ENCODE results near the gene CCDC167.

CCDC167 gene

DNA sequence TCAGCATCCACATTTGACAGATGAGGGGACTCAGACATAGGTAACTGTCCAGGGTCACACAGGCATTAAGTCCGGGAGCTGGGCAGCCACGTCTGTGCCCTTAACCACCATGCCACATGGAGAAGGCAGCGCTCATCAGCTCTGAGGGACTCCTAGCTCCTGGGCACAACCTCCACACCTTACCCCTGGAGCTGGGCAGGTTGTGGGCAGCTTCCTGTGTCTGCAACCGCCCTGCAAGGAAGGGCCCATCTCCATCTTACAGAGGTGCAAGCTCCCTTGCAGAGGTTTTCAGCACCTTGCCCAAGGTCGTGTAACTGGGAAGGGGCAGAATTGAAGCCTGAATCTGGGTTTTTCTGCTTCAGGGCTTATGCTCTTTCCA is 7.9 kb downstream of the CCDC167 start:
- no peak overlapping the region for H4K91ac ChIP-seq (ENCODE audit: low read length)
- no peak for DNase-seq
- H3K14ac ChIP-seq (ENCODE audit: low read length in 2 of 2): no peak overlapping the region
- peak overlapping the region; percentile 22 for H2BK5ac ChIP-seq (ENCODE audit: low read depth, low read length, poor library complexity, severe bottlenecking)
- no peak overlapping the region for H3K27ac ChIP-seq (ENCODE audit: low read length, poor library complexity, severe bottlenecking)
- peaks cover 22% of the 10 kb centered on the region for H3K4me1 ChIP-seq (ENCODE audit: control insufficient read depth, insufficient read depth, low read depth, low read length)
- H2BK12ac ChIP-seq (ENCODE audit: low read length in 2 of 2): no peak overlapping the region
- H3K9ac ChIP-seq (ENCODE audit: low read length): no peak overlapping the region
- no peak overlapping the region for H3K23ac ChIP-seq (ENCODE audit: low read length in 2 of 2)
- no peak overlapping the region for H2BK120ac ChIP-seq (ENCODE audit: low read depth, low read length)
- H4K8ac ChIP-seq (ENCODE audit: low read length): no peak overlapping the region
- H3K18ac ChIP-seq (ENCODE audit: low read depth in 1 of 2, low read length in 2 of 2): no peak overlapping the region
- no peak overlapping the region for H2AFZ ChIP-seq (ENCODE audit: low read depth, low read length)
- H3K79me1 ChIP-seq (replicated peaks; ENCODE audit: low read length, poor library complexity, severe bottlenecking): peaks cover 29% of the 10 kb centered on the region
- no peak overlapping the region for H3K4ac ChIP-seq (ENCODE audit: low read depth in 1 of 2, low read length in 2 of 2)
- H2BK15ac ChIP-seq (ENCODE audit: low read depth, poor library complexity, severe bottlenecking): no peak overlapping the region
- peaks cover 0 to 8% of the 10 kb centered on the region in 2 experiments for H3K27me3 ChIP-seq (ENCODE audit: control insufficient read depth in 1 of 2, insufficient read depth in 1 of 2, low read length in 2 of 2)
- no peaks in the 10 kb centered on the region for H3K9me3 ChIP-seq (ENCODE audit: control insufficient read depth, low read length)
- no peak overlapping the region for H2AK5ac ChIP-seq (ENCODE audit: low read length, severe bottlenecking)
- no peak overlapping the region for H3K4me3 ChIP-seq (ENCODE audit: insufficient read depth in 1 of 2, low read depth in 1 of 2, low read length in 2 of 2)
- peaks cover 5 to 7% of the 10 kb centered on the region in 2 experiments for H3K36me3 ChIP-seq (ENCODE audit: control insufficient read depth in 1 of 2, insufficient read depth in 2 of 2, low read depth in 1 of 2, low read length in 2 of 2)
- WGBS: 89% methylated on average over 5 of the region's 5 CpGs
- no peak overlapping the region for H3K4me2 ChIP-seq (ENCODE audit: low read length, poor library complexity, severe bottlenecking)

DNA sequence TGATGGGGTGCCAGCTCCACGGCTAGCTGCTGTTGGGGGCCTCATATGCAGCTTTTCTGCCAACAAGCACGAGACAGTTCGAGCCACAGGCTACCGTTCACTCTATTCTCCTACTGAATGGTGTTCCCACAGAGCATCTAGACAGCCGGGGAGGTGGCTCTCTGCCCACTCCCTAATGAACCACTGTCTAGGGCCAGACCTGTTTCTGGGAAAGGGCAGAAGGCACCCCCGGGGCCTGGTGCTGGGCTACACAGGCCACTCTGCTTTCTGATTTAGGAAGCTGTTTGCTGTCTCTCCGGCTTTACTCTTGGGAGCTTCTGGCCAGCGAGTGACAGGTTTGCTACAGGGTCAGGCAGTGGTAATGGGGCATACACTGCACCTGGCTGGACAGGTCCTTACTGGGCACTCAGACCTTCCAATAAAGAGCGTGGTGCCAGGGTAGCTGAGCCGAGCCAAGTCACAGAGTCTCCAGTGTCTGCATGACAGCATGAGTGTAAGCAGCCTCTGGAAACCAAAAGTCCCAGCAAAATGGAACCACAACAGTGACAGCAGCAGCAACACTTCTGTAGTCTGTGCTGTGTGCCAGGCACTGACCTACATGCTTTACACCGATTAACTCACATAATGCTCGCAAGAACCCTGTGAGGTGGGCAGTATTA is 8.4 kb downstream of the CCDC167 start:
- Histone ChIP-seq H2AK5ac (ENCODE audit: low read length, severe bottlenecking) (no peak overlapping the region), H3K36me3 (ENCODE audit: control insufficient read depth in 1 of 2, insufficient read depth in 2 of 2, low read depth in 1 of 2, low read length in 2 of 2) (peaks cover 5 to 7% of the 10 kb centered on the region in 2 experiments), H2BK12ac (ENCODE audit: low read length in 2 of 2) (no peak overlapping the region), H4K91ac (ENCODE audit: low read length) (no peak overlapping the region), H3K4me3 (ENCODE audit: insufficient read depth in 1 of 2, low read depth in 1 of 2, low read length in 2 of 2) (no peak overlapping the region), H3K14ac (ENCODE audit: low read length in 2 of 2) (no peak overlapping the region), H3K18ac (ENCODE audit: low read depth in 1 of 2, low read length in 2 of 2) (no peak overlapping the region), H3K4ac (ENCODE audit: low read depth in 1 of 2, low read length in 2 of 2) (no peak overlapping the region), H4K8ac (ENCODE audit: low read length) (no peak overlapping the region), H2BK15ac (ENCODE audit: low read depth, poor library complexity, severe bottlenecking) (no peak overlapping the region), H3K27me3 (ENCODE audit: control insufficient read depth in 1 of 2, insufficient read depth in 1 of 2, low read length in 2 of 2) (peaks cover 0 to 8% of the 10 kb centered on the region in 2 experiments), H2BK5ac (ENCODE audit: low read depth, low read length, poor library complexity, severe bottlenecking) (peak overlapping the region; percentile 22), H2BK120ac (ENCODE audit: low read depth, low read length) (no peak overlapping the region), H3K9ac (ENCODE audit: low read length) (no peak overlapping the region), H3K4me2 (ENCODE audit: low read length, poor library complexity, severe bottlenecking) (no peak overlapping the region), H2AFZ (ENCODE audit: low read depth, low read length) (no peak overlapping the region), H3K23ac (ENCODE audit: low read length in 2 of 2) (no peak overlapping the region), H3K4me1 (ENCODE audit: control insufficient read depth, insufficient read depth, low read depth, low read length) (peaks cover 22% of the 10 kb centered on the region), H3K27ac (ENCODE audit: low read length, poor library complexity, severe bottlenecking) (no peak overlapping the region), H3K9me3 (ENCODE audit: control insufficient read depth, low read length) (no peaks in the 10 kb centered on the region), H3K79me1 (replicated peaks; ENCODE audit: low read length, poor library complexity, severe bottlenecking) (peaks cover 31% of the 10 kb centered on the region)
- DNase-seq: no peak
- WGBS: 93% methylated on average over 12 of the region's 12 CpGs

DNA sequence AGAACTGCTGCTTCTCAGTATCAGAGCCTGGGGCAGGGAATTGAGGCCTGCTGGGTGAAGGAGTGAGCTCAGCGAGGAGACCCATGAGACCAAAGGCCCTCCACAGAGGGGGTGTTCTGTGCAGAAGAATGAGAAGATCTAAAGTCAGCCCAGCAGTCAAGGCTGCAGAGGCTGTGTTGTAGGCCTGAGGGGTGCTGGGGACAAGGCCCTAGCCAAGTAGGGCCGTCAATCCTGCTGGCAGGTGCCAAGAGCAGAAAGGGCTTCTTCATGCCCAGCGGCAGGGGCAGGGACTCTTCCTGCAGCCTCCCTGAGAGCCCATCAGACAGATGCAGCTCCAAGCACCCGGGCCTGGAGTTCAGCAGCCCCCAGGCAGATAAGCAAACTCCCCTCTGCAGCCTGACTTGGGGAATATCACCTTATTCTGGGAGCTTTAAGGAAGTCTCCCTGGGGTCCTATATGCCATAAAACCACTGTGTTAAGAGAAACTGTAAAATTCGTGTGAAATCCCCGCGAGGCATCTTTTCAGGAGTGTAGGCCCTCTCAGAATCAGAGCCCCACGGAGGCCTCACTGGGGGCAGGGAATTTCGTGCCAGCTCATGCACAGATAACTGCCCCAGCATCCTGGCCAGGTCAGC is 9.0 kb downstream of the CCDC167 start:
- Histone ChIP-seq H3K9me3 (ENCODE audit: control insufficient read depth, low read length) (no peaks in the 10 kb centered on the region), H3K27ac (ENCODE audit: low read length, poor library complexity, severe bottlenecking) (no peak overlapping the region), H3K4me2 (ENCODE audit: low read length, poor library complexity, severe bottlenecking) (no peak overlapping the region), H3K4me3 (ENCODE audit: insufficient read depth in 1 of 2, low read depth in 1 of 2, low read length in 2 of 2) (no peak overlapping the region), H3K36me3 (ENCODE audit: control insufficient read depth in 1 of 2, insufficient read depth in 2 of 2, low read depth in 1 of 2, low read length in 2 of 2) (peaks cover 5 to 7% of the 10 kb centered on the region in 2 experiments), H3K79me1 (replicated peaks; ENCODE audit: low read length, poor library complexity, severe bottlenecking) (peaks cover 34% of the 10 kb centered on the region), H2BK15ac (ENCODE audit: low read depth, poor library complexity, severe bottlenecking) (no peak overlapping the region), H3K4ac (ENCODE audit: low read depth in 1 of 2, low read length in 2 of 2) (no peak overlapping the region), H3K9ac (ENCODE audit: low read length) (peak overlapping the region; percentile 32), H3K18ac (ENCODE audit: low read depth in 1 of 2, low read length in 2 of 2) (no peak overlapping the region), H3K27me3 (ENCODE audit: control insufficient read depth in 1 of 2, insufficient read depth in 1 of 2, low read length in 2 of 2) (peaks cover 0 to 8% of the 10 kb centered on the region in 2 experiments), H3K23ac (ENCODE audit: low read length in 2 of 2) (no peak overlapping the region), H4K91ac (ENCODE audit: low read length) (no peak overlapping the region), H4K8ac (ENCODE audit: low read length) (no peak overlapping the region), H2AFZ (ENCODE audit: low read depth, low read length) (no peak overlapping the region), H2BK120ac (ENCODE audit: low read depth, low read length) (no peak overlapping the region), H3K14ac (ENCODE audit: low read length in 2 of 2) (peak overlapping the region in 1 of 2 experiments; percentile 31), H2BK12ac (ENCODE audit: low read length in 2 of 2) (no peak overlapping the region), H2AK5ac (ENCODE audit: low read length, severe bottlenecking) (no peak overlapping the region), H3K4me1 (ENCODE audit: control insufficient read depth, insufficient read depth, low read depth, low read length) (peaks cover 22% of the 10 kb centered on the region), H2BK5ac (ENCODE audit: low read depth, low read length, poor library complexity, severe bottlenecking) (no peak overlapping the region)
- 87% methylated on average over 9 of the region's 9 CpGs for WGBS
- DNase-seq: no peak

DNA sequence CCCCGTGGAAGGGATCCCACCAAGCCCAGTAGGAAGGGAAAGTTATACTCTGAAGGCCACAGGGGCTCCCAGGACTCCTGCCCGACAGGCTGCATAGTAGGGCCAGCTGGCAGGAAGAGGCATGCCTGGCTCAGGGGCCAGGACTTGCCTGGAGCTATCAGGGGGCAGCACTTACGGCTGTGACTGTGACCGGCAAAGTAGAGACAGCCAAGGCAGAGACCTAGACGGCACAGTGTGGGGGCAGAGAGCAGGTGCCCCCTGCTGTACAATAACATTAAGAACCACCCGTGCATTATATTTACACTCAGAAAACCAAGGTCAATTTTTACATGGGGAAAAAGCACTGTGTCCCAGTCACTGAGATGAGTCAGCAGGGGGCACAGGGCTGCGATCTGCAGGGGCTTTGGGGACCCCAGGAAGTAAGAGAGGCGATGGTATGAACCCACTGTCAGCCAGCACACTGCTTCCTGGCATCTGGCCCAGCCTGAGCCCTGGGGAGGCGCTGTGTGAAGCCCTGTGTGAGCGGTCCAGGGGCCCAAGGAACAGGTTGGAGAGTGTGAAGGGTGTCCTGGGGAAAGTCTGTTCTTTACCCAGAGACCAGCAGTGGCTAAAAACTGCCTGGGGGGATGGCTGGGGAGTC is 9.9 kb downstream of the CCDC167 start:
- no peak overlapping the region for H4K8ac ChIP-seq (ENCODE audit: low read length)
- H4K91ac ChIP-seq (ENCODE audit: low read length): no peak overlapping the region
- peaks cover 0 to 8% of the 10 kb centered on the region in 2 experiments for H3K27me3 ChIP-seq (ENCODE audit: control insufficient read depth in 1 of 2, insufficient read depth in 1 of 2, low read length in 2 of 2)
- no peak overlapping the region for H3K14ac ChIP-seq (ENCODE audit: low read length in 2 of 2)
- H2BK12ac ChIP-seq (ENCODE audit: low read length in 2 of 2): no peak overlapping the region
- H2AFZ ChIP-seq (ENCODE audit: low read depth, low read length): no peak overlapping the region
- H3K79me1 ChIP-seq (replicated peaks; ENCODE audit: low read length, poor library complexity, severe bottlenecking): peaks cover 35% of the 10 kb centered on the region
- H3K4me1 ChIP-seq (ENCODE audit: control insufficient read depth, insufficient read depth, low read depth, low read length): peaks cover 22% of the 10 kb centered on the region
- H3K4ac ChIP-seq (ENCODE audit: low read depth in 1 of 2, low read length in 2 of 2): no peak overlapping the region
- H2BK5ac ChIP-seq (ENCODE audit: low read depth, low read length, poor library complexity, severe bottlenecking): no peak overlapping the region
- WGBS: 83% methylated on average over 10 of the region's 10 CpGs
- no peaks in the 10 kb centered on the region for H3K9me3 ChIP-seq (ENCODE audit: control insufficient read depth, low read length)
- H3K27ac ChIP-seq (ENCODE audit: low read length, poor library complexity, severe bottlenecking): no peak overlapping the region
- peak overlapping the region; percentile 32 for H3K9ac ChIP-seq (ENCODE audit: low read length)
- no peak overlapping the region for H2BK15ac ChIP-seq (ENCODE audit: low read depth, poor library complexity, severe bottlenecking)
- H3K4me3 ChIP-seq (ENCODE audit: insufficient read depth in 1 of 2, low read depth in 1 of 2, low read length in 2 of 2): no peak overlapping the region
- no peak overlapping the region for H3K23ac ChIP-seq (ENCODE audit: low read length in 2 of 2)
- H3K4me2 ChIP-seq (ENCODE audit: low read length, poor library complexity, severe bottlenecking): no peak overlapping the region
- peaks cover 10 to 12% of the 10 kb centered on the region in 2 experiments for H3K36me3 ChIP-seq (ENCODE audit: control insufficient read depth in 1 of 2, insufficient read depth in 2 of 2, low read depth in 1 of 2, low read length in 2 of 2)
- no peak overlapping the region for H3K18ac ChIP-seq (ENCODE audit: low read depth in 1 of 2, low read length in 2 of 2)
- no peak for DNase-seq
- H2BK120ac ChIP-seq (ENCODE audit: low read depth, low read length): no peak overlapping the region
- H2AK5ac ChIP-seq (ENCODE audit: low read length, severe bottlenecking): no peak overlapping the region
